ENCODE measurements around the gene PNMA8C. TPM values are rescaled to one million over a fixed set of nuclear protein-coding genes. Genes with fewer than 3 reads are reported as not detected.

The PNMA8C gene
- polyA plus RNA-seq, 2 of the 4 experiments (the other 2 are of a cell fraction): 0.01 TPM; not detected in 1

DNA sequence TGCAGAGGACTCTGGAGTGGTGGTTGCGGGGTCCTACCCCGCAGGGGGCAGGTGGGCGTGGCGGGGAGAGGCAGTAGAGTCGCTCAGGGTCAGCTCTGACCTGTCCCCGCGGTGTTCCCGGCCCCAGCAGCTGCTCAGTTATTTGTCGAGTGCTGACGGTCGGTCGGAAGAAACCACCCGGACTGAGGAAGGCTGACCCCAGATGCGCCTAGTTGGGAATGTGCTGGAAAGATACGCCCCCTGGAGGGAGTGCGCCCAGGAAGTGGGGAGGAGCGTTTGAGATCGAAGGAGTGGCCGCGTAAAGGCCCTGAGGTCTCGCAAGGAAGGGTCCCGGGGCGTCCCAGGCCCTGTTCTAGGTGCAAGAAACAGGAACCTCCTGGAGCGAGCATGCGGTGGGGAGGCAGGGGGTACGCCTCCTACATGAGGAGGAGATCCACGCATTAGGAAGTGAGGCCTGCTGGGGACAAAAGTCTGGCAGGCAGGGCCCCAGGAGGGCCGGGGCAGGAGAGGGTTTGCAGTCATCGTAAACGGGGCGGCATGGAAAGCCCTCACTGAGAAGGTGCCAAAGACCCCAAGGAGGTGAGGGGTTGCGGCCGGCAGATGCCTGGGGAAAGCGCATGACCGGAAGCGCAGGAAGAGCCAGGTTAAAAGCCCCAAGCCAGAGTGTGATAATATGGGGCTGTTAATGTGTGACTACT is 24.5 kb downstream of the PNMA8C start:
- peak overlapping the region; percentile 90 to 92 for H3K27ac ChIP-seq
- FAIRE-seq: peak; percentile 32
- TF ChIP-seq NPAS2 (CRISPR knock-in tag; IDR thresholded peaks at IDR 0.05; ENCODE audit: borderline replicate concordance): no peak
- TF ChIP-seq, protein P1, sequence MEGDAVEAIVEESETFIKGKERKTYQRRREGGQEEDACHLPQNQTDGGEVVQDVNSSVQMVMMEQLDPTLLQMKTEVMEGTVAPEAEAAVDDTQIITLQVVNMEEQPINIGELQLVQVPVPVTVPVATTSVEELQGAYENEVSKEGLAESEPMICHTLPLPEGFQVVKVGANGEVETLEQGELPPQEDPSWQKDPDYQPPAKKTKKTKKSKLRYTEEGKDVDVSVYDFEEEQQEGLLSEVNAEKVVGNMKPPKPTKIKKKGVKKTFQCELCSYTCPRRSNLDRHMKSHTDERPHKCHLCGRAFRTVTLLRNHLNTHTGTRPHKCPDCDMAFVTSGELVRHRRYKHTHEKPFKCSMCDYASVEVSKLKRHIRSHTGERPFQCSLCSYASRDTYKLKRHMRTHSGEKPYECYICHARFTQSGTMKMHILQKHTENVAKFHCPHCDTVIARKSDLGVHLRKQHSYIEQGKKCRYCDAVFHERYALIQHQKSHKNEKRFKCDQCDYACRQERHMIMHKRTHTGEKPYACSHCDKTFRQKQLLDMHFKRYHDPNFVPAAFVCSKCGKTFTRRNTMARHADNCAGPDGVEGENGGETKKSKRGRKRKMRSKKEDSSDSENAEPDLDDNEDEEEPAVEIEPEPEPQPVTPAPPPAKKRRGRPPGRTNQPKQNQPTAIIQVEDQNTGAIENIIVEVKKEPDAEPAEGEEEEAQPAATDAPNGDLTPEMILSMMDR (IDR thresholded peaks at IDR 0.05): peak; percentile 32; the same call in 2 of the 3 replicates
- TF ChIP-seq PBX3 (IDR thresholded peaks at IDR 0.05): no peak
- TF ChIP-seq CEBPB (IDR thresholded peaks at IDR 0.05): no peak
- TF ChIP-seq MAZ (IDR thresholded peaks at IDR 0.05; ENCODE audit: borderline replicate concordance, low read depth, low read length): 0 out of 2 replicates have a peak, but pooled peaks have one; percentile 31
- peak in 1 of 2 experiments; percentile 60; a peak in 2 of 5 replicates for TF ChIP-seq JUN (IDR thresholded peaks at IDR 0.05)
- TF ChIP-seq, protein P2, sequence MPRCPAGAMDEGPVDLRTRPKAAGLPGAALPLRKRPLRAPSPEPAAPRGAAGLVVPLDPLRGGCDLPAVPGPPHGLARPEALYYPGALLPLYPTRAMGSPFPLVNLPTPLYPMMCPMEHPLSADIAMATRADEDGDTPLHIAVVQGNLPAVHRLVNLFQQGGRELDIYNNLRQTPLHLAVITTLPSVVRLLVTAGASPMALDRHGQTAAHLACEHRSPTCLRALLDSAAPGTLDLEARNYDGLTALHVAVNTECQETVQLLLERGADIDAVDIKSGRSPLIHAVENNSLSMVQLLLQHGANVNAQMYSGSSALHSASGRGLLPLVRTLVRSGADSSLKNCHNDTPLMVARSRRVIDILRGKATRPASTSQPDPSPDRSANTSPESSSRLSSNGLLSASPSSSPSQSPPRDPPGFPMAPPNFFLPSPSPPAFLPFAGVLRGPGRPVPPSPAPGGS (IDR thresholded peaks at IDR 0.05): peak; percentile 43; the same call in 1 of the 3 replicates
- no peak for TF ChIP-seq KDM5A (IDR thresholded peaks at IDR 0.05)
- TF ChIP-seq MYC (IDR thresholded peaks at IDR 0.05; ENCODE audit: borderline replicate concordance, low read length): 0 out of 2 replicates have a peak, but pooled peaks have one; percentile 38
- TF ChIP-seq RAD21 (conservative IDR thresholded peaks at IDR 0.05 in 1 of 2, IDR thresholded peaks at IDR 0.05 in 1 of 2): no peak
- TF ChIP-seq, protein P3, sequence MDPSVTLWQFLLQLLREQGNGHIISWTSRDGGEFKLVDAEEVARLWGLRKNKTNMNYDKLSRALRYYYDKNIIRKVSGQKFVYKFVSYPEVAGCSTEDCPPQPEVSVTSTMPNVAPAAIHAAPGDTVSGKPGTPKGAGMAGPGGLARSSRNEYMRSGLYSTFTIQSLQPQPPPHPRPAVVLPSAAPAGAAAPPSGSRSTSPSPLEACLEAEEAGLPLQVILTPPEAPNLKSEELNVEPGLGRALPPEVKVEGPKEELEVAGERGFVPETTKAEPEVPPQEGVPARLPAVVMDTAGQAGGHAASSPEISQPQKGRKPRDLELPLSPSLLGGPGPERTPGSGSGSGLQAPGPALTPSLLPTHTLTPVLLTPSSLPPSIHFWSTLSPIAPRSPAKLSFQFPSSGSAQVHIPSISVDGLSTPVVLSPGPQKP (IDR thresholded peaks at IDR 0.05; ENCODE audit: low read depth, low read length): no peak
- no peak for TF ChIP-seq RCOR1 (IDR thresholded peaks at IDR 0.05; ENCODE audit: low read depth, low read length)
- TF ChIP-seq, protein P4, sequence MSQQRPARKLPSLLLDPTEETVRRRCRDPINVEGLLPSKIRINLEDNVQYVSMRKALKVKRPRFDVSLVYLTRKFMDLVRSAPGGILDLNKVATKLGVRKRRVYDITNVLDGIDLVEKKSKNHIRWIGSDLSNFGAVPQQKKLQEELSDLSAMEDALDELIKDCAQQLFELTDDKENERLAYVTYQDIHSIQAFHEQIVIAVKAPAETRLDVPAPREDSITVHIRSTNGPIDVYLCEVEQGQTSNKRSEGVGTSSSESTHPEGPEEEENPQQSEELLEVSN (IDR thresholded peaks at IDR 0.05; ENCODE audit: borderline replicate concordance, low read depth): peak; percentile 76
- TF ChIP-seq MAX (IDR thresholded peaks at IDR 0.05): peak; percentile 68
- TF ChIP-seq TP53 (CRISPR knock-in tag; IDR thresholded peaks at IDR 0.05): no peak
- no peak for TF ChIP-seq NR3C1 (IDR thresholded peaks at IDR 0.05)
- peak; percentile 78; the same call in 1 of the 2 replicates for TF ChIP-seq POLR2A (IDR thresholded peaks at IDR 0.05; ENCODE audit: low read length)
- no peak for TF ChIP-seq ZNF302 (CRISPR knock-in tag; IDR thresholded peaks at IDR 0.05)
- TF ChIP-seq SMC3 (IDR thresholded peaks at IDR 0.05): no peak; the same call in 2 of the 3 replicates
- H3K4me2 ChIP-seq: peak overlapping the region; percentile 89
- no peaks in the 10 kb centered on the region for H3K4me1 ChIP-seq
- ChIA-PET CTCF (interaction anchor here (1.0 to 22.6 kb wide), 32 partner anchors 7 to 326 kb away, joined by 3 to 501 read pairs (median 10); partner anchors contain the start of genes CCDC8, PNMA8A and PNMA8B), POLR2A (interaction anchor here (1.4 kb wide), 1 partner anchor 83 kb away, joined by 3 read pairs; no protein-coding TSS in a partner anchor)
- WGBS (ENCODE audit: missing lambda C conversion rate): 8% methylated on average over 32 of the region's 36 CpGs
- peak; percentile 89 to 90 for ATAC-seq
- no peaks in the 10 kb centered on the region for H3K9me3 ChIP-seq
- H3K4me3 ChIP-seq: peak overlapping the region; percentile 53
- peak; percentile 80 to 93 for DNase-seq (ENCODE audit: low read depth in 1 of 2, low spot score in 1 of 2)
